ENCODE results near the gene SEMA4G.

GRCh38 chr10:101003639-101004206 is 34.4 kb downstream of the SEMA4G start:
- TF ChIP-seq POLR2AphosphoS2 (conservative IDR thresholded peaks at IDR 0.05; ENCODE audit: low read length) = no peak
- TF ChIP-seq JUN (IDR thresholded peaks at IDR 0.05) = no peak
- TF ChIP-seq CTCF (IDR thresholded peaks at IDR 0.05) = no peak
- no peak for TF ChIP-seq REST (IDR thresholded peaks at IDR 0.05)
- no peak for TF ChIP-seq RARB (CRISPR knock-in tag; IDR thresholded peaks at IDR 0.05)
- TF ChIP-seq RNF2 (IDR thresholded peaks at IDR 0.05; ENCODE audit: borderline replicate concordance, low read depth) = no peak
- no peak for TF ChIP-seq CBX2 (IDR thresholded peaks at IDR 0.05; ENCODE audit: borderline replicate concordance, low read depth)

All from A549 (cell line).